Natural killer cell (primary cell): Measurements from ENCODE around the gene PROB1. TPM values are rescaled to one million over a fixed set of nuclear protein-coding genes. Genes with fewer than 3 reads are reported as not detected.
"Not testable (repeated sequence)": the region's sequence is repeated elsewhere in the genome, so short reads cannot be mapped to it uniquely, and the experiment has no call there.

Experiments used
- ATAC-seq, 3 donors: fragments of 150-1000 bp in 2 of 3; fragments of 200-7000 bp in 1 of 3; cut with Tn5 transposase; 1 replicate in 1 of 3; 2 replicates in 2 of 3; pipeline ENCODE4 v1.10.0; 2021; ENCODE audit warnings: mild to moderate bottlenecking in 2 of 3, moderate library complexity in 2 of 3
- DNase-seq, 2 donors: peaks; one replicate each; pipeline versions ENCODE4 v3.0.0 to v3.0.0-alpha.2; 2013 to 2021; ENCODE audit warnings: mixed read lengths in 1 of 2
- H3K27ac ChIP-seq: one replicate; pipeline ENCODE4 v1.5.1; 2013; ENCODE audit warnings: mild to moderate bottlenecking, low read length
- H3K27me3 ChIP-seq: one replicate; pipeline ENCODE4 v1.6.1; 2013; ENCODE audit warnings: low read length; ENCODE audit not compliant: control insufficient read depth, insufficient read depth
- H3K36me3 ChIP-seq: one replicate; pipeline ENCODE4 v1.6.1; 2013; ENCODE audit warnings: low read length; ENCODE audit not compliant: control insufficient read depth, insufficient read depth
- H3K4me1 ChIP-seq: one replicate; pipeline ENCODE4 v1.6.1; 2013; ENCODE audit warnings: low read length; ENCODE audit not compliant: control insufficient read depth, insufficient read depth
- H3K4me3 ChIP-seq: one replicate; pipeline ENCODE4 v1.5.1; 2013; ENCODE audit warnings: low read length
- H3K9me3 ChIP-seq: one replicate; pipeline ENCODE4 v1.6.1; 2013; ENCODE audit warnings: low read length; ENCODE audit not compliant: control insufficient read depth, insufficient read depth
- H3K27ac Mint-ChIP-seq, 2 donors: one replicate each; pipeline ENCODE4 v1.8.0; 2022; ENCODE audit warnings: mild to moderate bottlenecking in 2 of 2, mixed read lengths in 2 of 2, moderate library complexity in 1 of 2
- H3K27me3 Mint-ChIP-seq, 2 donors: one replicate each; pipeline ENCODE4 v1.8.0; 2022; ENCODE audit warnings: low read depth in 2 of 2, mixed read lengths in 2 of 2
- H3K36me3 Mint-ChIP-seq: one replicate; pipeline ENCODE4 v1.8.0; 2022; ENCODE audit warnings: mixed read lengths
- H3K4me1 Mint-ChIP-seq, 2 donors: one replicate each; pipeline ENCODE4 v1.8.0; 2022; ENCODE audit warnings: mixed read lengths in 2 of 2
- H3K4me3 Mint-ChIP-seq: one replicate; pipeline ENCODE4 v1.8.0; 2022; ENCODE audit warnings: mild to moderate bottlenecking, moderate library complexity, mixed read lengths
- H3K9me3 Mint-ChIP-seq, 2 donors: one replicate each; pipeline ENCODE4 v1.8.0; 2022; ENCODE audit warnings: mixed read lengths in 2 of 2
- WGBS: methylation state at CpG from one replicate; pipeline ENCODE4 v1.1.7; 2013; ENCODE audit warnings: missing lambda C conversion rate; ENCODE audit not compliant: insufficient coverage; 5-methylcytosine and 5-hydroxymethylcytosine counted together
- intact Hi-C: fragments of 100-400 bp; cut with micrococcal nuclease; formaldehyde crosslinking; loops from one replicate; pipeline ENCODE4 v1.14.2; 2022
- total RNA-seq, 4 donors: library from RNA; stranded (reverse); fragments of 120-200 nt in 1 of 4; gene quantifications; one replicate each; pipeline versions ENCODE4 v1.2.3 to v1.2.4, GENCODE V29; 2013 to 2022
- TF ChIP-seq, protein P1 (sequence below): fragments of 200-600 bp; IDR thresholded peaks from one replicate; pipeline ENCODE4 v1.8.0; 2022; ENCODE audit warnings: antibody characterized with exemption

The PROB1 gene
- total RNA-seq, 3 donors from 2014 or later (not counting 1 experiment from before 2014, with no cell fraction given), result 0.91 to 1.0 (median 0.96) TPM

DNA sequence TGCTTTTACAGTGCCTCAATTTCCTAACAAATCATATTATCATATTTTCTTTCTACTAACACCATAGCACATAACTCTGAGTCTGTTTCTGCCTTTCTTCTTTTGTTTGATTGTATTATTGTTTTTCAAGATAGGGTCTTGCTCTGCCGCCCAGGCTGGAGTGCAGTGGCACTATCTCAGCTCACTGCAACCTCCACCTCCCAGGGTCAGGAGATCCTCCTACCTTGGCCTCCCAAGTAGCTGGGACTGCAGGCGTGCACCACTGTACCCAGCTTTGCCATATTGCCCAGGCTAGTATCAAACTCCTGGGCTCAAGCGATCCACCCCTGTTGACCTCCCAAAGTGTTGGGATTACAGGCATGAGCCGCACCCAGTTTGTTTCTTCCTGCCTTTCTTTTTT, 34.5 kb downstream of the PROB1 start:
- Histone ChIP-seq H3K27me3 (no peaks in the 10 kb centered on the region), H3K36me3 (peaks cover 17% of the 10 kb centered on the region), H3K9me3 (no peaks in the 10 kb centered on the region), H3K4me3 (no peak overlapping the region), H3K4me1 (no peaks in the 10 kb centered on the region), H3K27ac (no peak overlapping the region)
- no peak overlapping the region for H3K4me3 Mint-ChIP-seq
- H3K36me3 Mint-ChIP-seq, result no peaks in the 10 kb centered on the region
- no peaks in the 10 kb centered on the region for H3K9me3 Mint-ChIP-seq
- ATAC-seq (no peak), DNase-seq (no peak)
- peak overlapping the region in 1 of 2 donors; percentile 29 for H3K27ac Mint-ChIP-seq
- H3K27me3 Mint-ChIP-seq, result no peaks in the 10 kb centered on the region
- WGBS, result 99% methylated on average over 4 of the region's 4 CpGs
- intact Hi-C loops, result no loop called here
- TF ChIP-seq, protein P1, sequence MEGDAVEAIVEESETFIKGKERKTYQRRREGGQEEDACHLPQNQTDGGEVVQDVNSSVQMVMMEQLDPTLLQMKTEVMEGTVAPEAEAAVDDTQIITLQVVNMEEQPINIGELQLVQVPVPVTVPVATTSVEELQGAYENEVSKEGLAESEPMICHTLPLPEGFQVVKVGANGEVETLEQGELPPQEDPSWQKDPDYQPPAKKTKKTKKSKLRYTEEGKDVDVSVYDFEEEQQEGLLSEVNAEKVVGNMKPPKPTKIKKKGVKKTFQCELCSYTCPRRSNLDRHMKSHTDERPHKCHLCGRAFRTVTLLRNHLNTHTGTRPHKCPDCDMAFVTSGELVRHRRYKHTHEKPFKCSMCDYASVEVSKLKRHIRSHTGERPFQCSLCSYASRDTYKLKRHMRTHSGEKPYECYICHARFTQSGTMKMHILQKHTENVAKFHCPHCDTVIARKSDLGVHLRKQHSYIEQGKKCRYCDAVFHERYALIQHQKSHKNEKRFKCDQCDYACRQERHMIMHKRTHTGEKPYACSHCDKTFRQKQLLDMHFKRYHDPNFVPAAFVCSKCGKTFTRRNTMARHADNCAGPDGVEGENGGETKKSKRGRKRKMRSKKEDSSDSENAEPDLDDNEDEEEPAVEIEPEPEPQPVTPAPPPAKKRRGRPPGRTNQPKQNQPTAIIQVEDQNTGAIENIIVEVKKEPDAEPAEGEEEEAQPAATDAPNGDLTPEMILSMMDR, result no peak
- H3K4me1 Mint-ChIP-seq, result peaks cover 28 to 29% of the 10 kb centered on the region in 2 donors

DNA sequence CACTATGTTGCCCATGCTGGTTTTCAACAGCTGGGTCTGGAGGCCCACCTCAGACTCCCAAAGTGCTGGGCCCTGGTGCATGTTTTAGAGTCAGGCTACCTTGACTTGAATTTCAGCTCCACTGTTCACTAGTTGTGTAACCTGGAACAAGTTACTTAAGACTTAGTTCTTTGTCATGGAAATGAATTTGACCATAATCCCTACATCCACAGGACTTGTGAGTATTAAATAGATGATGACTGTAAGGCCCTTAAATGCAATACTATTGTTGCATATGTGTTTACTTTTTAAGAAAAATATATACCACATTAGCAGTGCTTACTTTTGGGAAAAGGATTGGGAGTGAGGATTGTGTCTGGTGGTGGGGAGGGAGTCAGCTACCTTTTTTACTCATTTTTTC, 36.8 kb downstream of the PROB1 start:
- Histone ChIP-seq H3K27ac (no peak overlapping the region), H3K4me1 (no peaks in the 10 kb centered on the region), H3K9me3 (no peaks in the 10 kb centered on the region), H3K36me3 (peaks cover 9% of the 10 kb centered on the region), H3K27me3 (no peaks in the 10 kb centered on the region), H3K4me3 (no peak overlapping the region)
- ATAC-seq (no peak), DNase-seq (no peak)
- Mint-ChIP-seq H3K4me1 (peaks cover 37 to 38% of the 10 kb centered on the region in 2 donors), H3K27me3 (no peaks in the 10 kb centered on the region), H3K9me3 (peaks cover 2 to 5% of the 10 kb centered on the region in 2 donors), H3K36me3 (peaks cover 8% of the 10 kb centered on the region), H3K4me3 (no peak overlapping the region), H3K27ac (peak overlapping the region; percentile 14 to 15)
- TF ChIP-seq, protein P1, result no peak
- intact Hi-C loops, result no loop called here

DNA sequence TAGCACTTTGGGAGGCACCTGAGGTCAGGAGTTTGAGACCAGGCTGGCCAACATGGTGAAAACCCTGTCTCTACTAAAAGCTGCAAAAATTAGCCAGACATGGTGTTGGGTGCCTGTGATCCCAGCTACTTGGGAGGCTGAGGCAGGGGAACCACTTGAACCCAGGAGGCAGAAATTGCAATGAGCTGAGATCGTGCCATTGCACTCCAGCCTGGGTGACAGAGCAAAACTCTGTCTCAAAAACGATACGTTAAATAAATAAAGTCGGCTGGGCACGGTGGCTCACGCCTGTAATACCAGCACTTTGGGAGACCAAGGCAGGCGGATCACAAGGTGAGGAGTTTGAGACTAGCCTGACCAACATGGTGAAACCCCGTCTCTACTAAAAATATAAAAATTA, 39.0 kb downstream of the PROB1 start:
- H3K36me3 Mint-ChIP-seq, H3K4me1 ChIP-seq, H3K9me3 Mint-ChIP-seq, intact Hi-C loops, H3K27ac Mint-ChIP-seq, H3K27me3 Mint-ChIP-seq, H3K36me3 ChIP-seq, ATAC-seq, H3K27ac ChIP-seq, H3K4me3 ChIP-seq, H3K4me3 Mint-ChIP-seq, H3K9me3 ChIP-seq, DNase-seq, H3K27me3 ChIP-seq: not testable (repeated sequence)
- 99% methylated on average over 8 of the region's 8 CpGs for WGBS
- peaks cover 40 to 42% of the 10 kb centered on the region in 2 donors for H3K4me1 Mint-ChIP-seq

DNA sequence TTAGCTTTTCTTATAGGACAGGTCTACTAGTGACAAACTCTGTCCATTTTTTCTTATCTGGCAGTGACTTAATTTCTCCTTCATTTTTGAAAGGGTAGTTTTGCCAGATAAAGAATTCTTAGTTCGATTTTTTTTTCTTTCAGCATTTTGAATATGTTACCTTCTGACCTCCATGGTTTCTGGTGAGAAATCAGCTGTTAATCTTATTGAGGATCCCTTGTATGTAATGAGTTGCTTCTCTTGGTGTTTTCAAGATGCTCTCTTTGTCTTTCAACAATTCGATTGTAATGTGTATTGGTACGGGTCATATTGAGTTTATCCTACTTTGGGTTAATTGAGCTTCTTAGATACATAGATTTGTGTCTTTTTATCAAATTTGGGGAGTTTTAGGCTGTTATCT, 40.7 kb downstream of the PROB1 start:
- no peak overlapping the region for H3K4me3 Mint-ChIP-seq
- peak overlapping the region in 1 of 2 donors; percentile 49 for H3K27ac Mint-ChIP-seq

DNA sequence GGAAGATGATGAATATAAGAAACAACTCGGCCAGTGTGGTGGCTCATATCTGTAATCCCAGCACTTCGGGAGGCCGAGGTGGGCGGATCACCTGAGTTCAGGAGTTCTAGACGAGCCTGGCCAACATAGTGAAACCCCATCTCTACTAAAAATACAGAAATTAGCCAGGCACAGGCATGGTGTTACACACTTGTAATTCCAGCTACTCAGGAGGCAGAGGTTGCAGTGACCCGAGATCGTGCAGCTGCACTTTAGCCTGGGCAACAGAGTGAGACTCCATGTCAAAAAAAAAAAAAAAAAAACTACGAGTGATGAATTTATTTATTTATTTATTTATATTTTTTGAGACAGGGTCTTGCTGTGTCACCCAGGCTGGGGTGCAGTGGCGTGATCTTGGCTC, 47.0 kb downstream of the PROB1 start:
- DNase-seq, H3K9me3 Mint-ChIP-seq, H3K4me3 ChIP-seq, H3K4me3 Mint-ChIP-seq, H3K27me3 ChIP-seq, H3K9me3 ChIP-seq, H3K27ac ChIP-seq, H3K36me3 Mint-ChIP-seq, H3K36me3 ChIP-seq, intact Hi-C loops, H3K27me3 Mint-ChIP-seq, H3K27ac Mint-ChIP-seq, ATAC-seq: not testable (repeated sequence)
- 96% methylated on average over 6 of the region's 9 CpGs for WGBS
- peaks cover 19% of the 10 kb centered on the region for H3K4me1 ChIP-seq
- peaks cover 38 to 39% of the 10 kb centered on the region in 2 donors for H3K4me1 Mint-ChIP-seq

More for the DNA sequence above, 40.7 kb downstream of the PROB1 start:
- H3K27ac ChIP-seq, result no peak overlapping the region
- WGBS, result 100% methylated on average over 2 of the region's 3 CpGs
- Mint-ChIP-seq H3K9me3 (peaks cover 2 to 5% of the 10 kb centered on the region in 2 donors), H3K27me3 (no peaks in the 10 kb centered on the region), H3K36me3 (peaks cover 8% of the 10 kb centered on the region), H3K4me1 (peaks cover 33 to 34% of the 10 kb centered on the region in 2 donors)
- H3K4me1 ChIP-seq, result no peaks in the 10 kb centered on the region
- DNase-seq, result no peak
- peaks cover 9% of the 10 kb centered on the region for H3K36me3 ChIP-seq
- TF ChIP-seq, protein P1, result no peak
- no peaks in the 10 kb centered on the region for H3K27me3 ChIP-seq
- H3K4me3 ChIP-seq, result no peak overlapping the region
- no peak for ATAC-seq
- intact Hi-C loops, result no loop called here
- no peaks in the 10 kb centered on the region for H3K9me3 ChIP-seq

DNA sequence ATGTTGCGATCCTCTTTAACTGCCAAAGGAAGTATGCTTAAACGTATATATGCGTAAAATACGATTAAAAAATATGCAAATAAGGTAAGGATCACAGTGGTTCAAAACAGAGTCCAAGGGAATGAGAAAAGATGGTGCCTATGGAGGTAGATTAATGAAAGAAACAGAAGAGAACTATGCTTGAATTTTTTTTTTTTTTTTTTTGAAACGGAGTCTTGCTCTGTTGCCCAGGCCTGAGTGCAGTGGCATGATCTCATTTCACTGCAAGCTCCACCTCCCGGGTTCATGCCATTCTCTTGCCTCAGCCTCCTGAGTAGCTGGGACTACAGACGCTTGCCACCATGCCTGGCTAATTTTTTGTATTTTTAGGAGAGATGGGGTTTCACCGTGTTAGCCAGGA, 49.5 kb downstream of the PROB1 start:
- H3K4me3 Mint-ChIP-seq, H3K9me3 Mint-ChIP-seq, H3K27me3 Mint-ChIP-seq, ATAC-seq, H3K9me3 ChIP-seq, DNase-seq, H3K36me3 Mint-ChIP-seq, H3K27me3 ChIP-seq, H3K4me3 ChIP-seq, H3K27ac ChIP-seq, H3K36me3 ChIP-seq, H3K27ac Mint-ChIP-seq, intact Hi-C loops: not testable (repeated sequence)
- H3K4me1 ChIP-seq, result peaks cover 28% of the 10 kb centered on the region
- H3K4me1 Mint-ChIP-seq, result peaks cover 47 to 54% of the 10 kb centered on the region in 2 donors
- 98% methylated on average over 8 of the region's 8 CpGs for WGBS
